ENCODE data around the gene ZSCAN23.
"Not testable (repeated sequence)": the region's sequence is repeated elsewhere in the genome, so short reads cannot be mapped to it uniquely, and the experiment has no call there.

Gene ZSCAN23

GRCh38 chr6:28443112-28443773 lies at the start of gene ZSCAN23:
Gene ZSCAN23, minus strand, starts transcription at chr6:28443491. Its CDS starts 7,225 bp downstream, at chr6:28436266.
- peak; percentile 88 for FAIRE-seq

DNA sequence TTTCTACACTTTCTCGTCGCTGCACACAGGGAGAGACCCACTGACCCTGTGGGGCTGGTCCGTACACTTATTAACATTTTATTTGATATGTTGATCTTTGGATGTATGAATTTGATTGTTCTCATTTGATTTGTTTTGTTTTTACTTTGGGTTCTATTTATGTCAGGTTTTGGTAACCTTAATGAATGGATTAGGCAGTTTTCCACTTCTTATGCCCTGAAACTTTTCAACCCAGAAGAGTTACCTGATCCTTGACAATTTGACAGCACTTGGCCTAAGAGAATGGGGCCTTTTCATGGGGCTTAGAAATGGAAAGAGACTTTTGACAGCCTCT lies 48.7 kb upstream of the ZSCAN23 start:
- no peak for FAIRE-seq

DNA sequence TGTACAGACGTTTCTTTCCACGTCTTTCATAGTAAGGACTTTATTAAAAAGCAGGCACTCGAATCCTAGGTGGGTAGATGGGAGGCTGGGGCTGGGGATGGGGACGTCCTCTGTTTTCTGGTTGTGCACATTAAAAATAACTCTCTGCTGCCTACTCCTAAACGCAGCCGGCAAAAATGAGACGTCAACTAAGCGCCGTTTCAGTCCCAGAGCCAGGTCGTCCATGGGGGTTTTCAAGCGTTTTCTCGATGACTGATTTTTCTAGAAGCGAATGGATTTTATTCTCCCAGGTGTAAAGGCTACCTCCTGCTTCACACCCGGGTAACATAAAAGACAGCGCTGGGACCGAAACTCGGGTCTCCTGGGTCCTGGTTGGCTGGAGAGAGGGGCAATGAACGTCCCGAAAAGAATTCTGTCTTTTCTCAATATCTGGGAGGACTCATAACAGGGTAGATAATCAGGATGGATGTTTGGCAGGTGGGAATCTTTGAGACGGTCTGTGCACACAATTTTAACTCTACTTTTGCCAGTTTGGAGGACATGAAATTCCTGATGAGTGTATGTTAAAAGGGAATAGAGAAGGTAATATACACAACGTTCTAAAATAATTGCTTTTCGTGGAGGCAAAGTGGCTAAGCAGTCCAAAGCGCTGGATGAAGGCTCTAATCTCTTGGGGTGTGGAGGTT lies 47.1 kb upstream of the ZSCAN23 start:
- no peak for FAIRE-seq

- no peak for FAIRE-seq
These were observed 46.3 kb upstream of the ZSCAN23 start for GRCh38 chr6:28489366-28490204.

GRCh38 chr6:28488916-28489365 lies 45.6 kb upstream of the ZSCAN23 start:
- FAIRE-seq: no peak

- FAIRE-seq: no peak
These were observed 43.9 kb upstream of the ZSCAN23 start for GRCh38 chr6:28486988-28487742.

DNA sequence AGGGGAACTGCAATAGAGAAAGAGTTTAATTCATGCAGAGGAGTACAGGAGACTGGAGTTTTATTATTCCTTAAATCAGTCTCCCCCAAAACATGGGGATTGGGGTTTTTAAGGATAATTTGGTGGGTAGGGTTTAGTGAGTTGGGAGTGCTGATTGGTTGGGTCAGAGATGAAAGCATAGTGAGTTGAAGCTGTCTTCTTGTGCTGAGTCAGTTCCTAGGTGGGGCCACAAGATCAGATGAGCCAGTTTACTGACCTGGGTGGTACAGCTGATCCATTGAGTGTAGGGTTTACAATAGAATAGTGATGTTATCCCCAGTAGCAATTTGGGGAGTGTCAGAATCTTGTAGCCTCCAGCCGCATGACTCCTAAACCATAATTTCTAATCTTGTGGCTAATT lies 43.2 kb upstream of the ZSCAN23 start:
- FAIRE-seq: no peak

GRCh38 chr6:28485482-28485881 lies 42.2 kb upstream of the ZSCAN23 start:
- no peak for FAIRE-seq

- FAIRE-seq: no peak
These were observed 37.1 kb upstream of the ZSCAN23 start for GRCh38 chr6:28480253-28480932.

DNA sequence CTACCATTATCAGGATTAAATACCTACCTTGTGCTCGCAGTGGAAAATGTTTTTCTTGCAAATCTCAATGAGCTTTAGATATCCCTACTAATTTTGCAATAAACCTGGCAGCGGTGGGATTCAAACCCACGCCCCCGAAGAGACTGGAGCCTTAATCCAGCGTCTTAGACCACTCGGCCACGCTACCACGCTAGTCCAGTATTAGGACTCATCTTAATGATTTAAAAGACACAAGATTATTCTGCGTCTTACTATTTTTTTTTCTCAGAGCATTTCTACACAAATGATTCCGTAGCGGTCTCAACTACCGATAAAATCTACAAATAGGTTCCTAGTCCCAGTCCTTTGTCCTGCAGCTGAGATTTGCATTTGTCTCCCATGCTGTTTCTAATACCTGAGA lies 35.2 kb upstream of the ZSCAN23 start:
- no peak for FAIRE-seq

DNA sequence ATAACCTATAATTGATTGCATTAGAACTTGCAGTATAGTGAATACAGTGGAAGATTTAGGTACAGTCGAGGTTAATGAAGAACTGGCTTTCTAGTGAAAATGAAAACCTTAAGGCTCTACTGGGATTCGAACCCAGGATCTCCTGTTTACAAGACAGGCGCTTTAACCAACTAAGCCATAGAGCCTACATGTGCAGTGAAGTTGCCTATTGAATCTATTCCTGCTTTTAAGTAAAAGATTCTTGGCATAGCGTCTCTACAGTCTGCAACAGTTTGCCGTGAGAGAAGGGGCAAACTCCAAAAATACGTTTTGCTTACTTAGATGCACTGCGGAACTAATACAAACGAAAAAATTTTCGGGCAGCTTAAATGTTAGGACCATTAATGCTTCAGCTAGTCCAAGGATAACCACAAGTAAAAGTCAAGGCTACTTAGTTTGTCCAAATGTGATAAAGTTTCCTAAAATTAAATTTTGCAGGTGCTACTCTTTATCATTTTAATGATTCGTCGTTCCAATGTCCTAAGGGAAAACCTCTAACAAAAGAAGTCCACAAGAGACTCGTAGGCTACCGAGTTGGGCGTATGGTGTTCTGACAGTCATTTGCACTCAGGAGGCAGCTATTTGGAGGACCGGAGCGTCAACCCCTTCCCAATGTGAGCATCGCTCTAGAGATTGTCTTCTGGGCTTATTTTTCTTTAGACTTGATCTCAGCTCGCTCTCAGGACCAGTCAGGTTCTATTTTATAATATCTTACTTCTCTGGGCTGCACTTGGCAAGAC lies 31.3 kb upstream of the ZSCAN23 start:
- peak; percentile 94 for FAIRE-seq

DNA sequence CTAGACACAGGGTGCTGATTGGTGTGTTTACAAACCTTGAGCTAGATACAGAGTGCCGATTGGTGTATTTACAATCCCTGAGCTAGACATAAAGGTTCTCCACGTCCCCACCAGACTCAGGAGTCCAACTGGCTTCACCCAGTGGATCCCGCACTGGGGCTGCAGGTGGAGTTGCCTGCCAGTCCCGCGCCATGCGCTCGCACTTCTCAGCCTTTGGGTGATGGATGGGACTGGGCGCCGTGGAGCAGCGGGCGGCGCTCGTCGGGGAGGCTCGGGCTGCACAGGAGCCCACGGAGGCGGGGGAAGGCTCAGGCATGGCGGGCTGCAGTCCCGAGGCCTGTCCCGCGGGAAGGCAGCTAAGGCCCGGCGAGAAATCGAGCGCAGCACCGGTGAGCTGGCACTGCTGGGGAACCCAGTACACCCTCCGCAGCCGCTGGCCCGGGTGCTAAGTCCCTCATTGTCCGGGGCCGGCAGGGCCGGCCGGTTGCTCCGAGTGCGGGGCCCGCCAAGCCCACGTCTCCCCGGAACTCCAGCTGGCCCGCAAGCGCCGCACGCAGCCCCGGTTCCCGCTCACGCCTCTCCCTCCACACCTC lies 26.0 kb upstream of the ZSCAN23 start:
- FAIRE-seq: not testable (repeated sequence)

DNA sequence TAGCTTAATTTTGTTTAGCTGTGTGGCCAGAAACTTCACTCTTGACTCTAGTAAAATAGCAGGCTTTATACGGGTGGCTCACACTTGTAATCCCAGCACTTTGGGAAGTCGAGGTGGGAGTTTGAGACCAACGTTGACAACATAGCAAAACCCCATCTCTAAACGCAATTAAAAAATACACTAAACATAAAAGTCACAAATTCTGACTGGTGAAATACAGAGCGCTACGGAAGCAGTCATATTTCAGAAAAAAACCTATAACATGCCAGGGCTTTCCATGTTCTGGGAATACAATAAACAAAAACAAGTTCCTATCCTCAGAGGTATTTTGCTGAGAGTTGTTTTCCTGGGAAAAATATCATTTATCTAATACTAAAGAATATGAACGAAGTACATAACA lies 24.8 kb upstream of the ZSCAN23 start:
- FAIRE-seq: no peak

DNA sequence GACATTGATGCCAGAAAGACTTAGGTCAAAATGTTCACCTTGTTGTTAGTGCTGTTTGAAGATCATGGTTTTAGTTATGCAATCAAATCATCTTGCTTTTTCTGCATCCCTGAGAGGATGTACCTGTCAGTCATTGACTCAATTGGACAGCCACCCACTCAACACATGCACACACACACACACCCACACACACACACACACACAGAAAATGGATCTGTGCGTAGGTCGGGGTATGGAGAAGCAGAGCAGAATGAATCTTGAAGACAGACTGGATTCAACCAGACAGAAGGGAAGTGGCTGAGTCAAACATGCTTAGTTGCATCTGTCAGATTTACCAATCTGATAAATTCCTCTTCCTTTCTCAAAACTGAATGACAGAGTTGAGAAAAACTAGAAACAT lies 19.1 kb upstream of the ZSCAN23 start:
- FAIRE-seq: no peak

GRCh38 chr6:28458568-28458967 lies 15.3 kb upstream of the ZSCAN23 start:
- FAIRE-seq: no peak

- FAIRE-seq: no peak
These were observed 5.8 kb upstream of the ZSCAN23 start for GRCh38 chr6:28449056-28449455.

GRCh38 chr6:28447512-28447906 lies 4.2 kb upstream of the ZSCAN23 start:
- not testable (repeated sequence) for FAIRE-seq

GRCh38 chr6:28446818-28447511 lies 3.7 kb upstream of the ZSCAN23 start:
- no peak for FAIRE-seq

DNA sequence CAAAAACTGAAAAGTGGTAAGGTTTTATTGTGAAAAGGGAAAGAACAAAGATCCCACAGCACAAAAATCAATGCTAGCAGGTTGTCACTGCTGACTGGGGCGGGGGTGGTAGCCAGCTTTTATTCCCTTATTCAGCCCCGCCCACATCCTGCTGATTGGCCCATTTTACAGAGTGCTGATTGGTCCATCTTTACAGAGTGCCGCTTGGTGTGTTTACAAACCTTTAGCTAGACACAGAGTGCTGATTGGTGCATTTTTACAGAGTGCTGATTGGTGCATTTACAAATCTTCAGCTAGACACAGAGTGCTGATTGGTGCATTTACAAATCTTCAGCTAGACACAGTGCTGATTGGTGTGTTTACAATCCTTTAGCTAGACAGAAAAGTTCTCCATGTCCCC lies 1.5 kb upstream of the ZSCAN23 start:
- not testable (repeated sequence) for FAIRE-seq

- FAIRE-seq: no peak
These were observed 705 bp downstream of the ZSCAN23 start for GRCh38 chr6:28442586-28442985.

DNA sequence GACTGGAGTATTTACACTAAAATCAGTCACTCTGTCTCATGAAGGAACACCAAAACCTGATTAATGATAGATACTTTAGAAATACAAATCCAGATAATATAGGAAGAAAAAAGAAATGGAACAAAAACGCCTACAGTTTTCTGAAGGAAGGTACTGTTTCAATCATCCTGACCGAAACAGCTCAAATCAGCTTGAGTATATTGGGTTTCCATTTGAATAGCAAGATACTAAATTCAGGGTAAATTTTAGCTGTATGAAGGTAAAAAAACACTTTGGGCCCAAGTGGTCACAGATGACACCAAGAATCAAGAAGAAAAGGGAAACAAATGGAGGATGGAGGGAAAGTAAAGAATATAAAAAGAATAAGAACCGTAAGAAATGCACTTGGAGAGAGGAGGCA lies 6.9 kb downstream of the ZSCAN23 start:
- no peak for FAIRE-seq

Data from A204.1 (cell line).